VCaP (cell line): ENCODE data around the gene KRT4.

Experiments
- H3K27ac ChIP-seq: fragments of 450-650 bp; 2 replicates; pipeline ENCODE4 v1.5.1; 2017
- TF ChIP-seq, protein P1 (sequence below): fragments of 450-650 bp; conservative IDR thresholded peaks from 2 replicates; pipeline ENCODE4 v1.5.1; 2017; ENCODE audit warnings: mild to moderate bottlenecking, moderate library complexity

Gene KRT4

GRCh38 chr12:52850681-52851080, 36.8 kb upstream of the KRT4 start:
- TF ChIP-seq, protein P1, sequence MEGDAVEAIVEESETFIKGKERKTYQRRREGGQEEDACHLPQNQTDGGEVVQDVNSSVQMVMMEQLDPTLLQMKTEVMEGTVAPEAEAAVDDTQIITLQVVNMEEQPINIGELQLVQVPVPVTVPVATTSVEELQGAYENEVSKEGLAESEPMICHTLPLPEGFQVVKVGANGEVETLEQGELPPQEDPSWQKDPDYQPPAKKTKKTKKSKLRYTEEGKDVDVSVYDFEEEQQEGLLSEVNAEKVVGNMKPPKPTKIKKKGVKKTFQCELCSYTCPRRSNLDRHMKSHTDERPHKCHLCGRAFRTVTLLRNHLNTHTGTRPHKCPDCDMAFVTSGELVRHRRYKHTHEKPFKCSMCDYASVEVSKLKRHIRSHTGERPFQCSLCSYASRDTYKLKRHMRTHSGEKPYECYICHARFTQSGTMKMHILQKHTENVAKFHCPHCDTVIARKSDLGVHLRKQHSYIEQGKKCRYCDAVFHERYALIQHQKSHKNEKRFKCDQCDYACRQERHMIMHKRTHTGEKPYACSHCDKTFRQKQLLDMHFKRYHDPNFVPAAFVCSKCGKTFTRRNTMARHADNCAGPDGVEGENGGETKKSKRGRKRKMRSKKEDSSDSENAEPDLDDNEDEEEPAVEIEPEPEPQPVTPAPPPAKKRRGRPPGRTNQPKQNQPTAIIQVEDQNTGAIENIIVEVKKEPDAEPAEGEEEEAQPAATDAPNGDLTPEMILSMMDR = no peak

DNA sequence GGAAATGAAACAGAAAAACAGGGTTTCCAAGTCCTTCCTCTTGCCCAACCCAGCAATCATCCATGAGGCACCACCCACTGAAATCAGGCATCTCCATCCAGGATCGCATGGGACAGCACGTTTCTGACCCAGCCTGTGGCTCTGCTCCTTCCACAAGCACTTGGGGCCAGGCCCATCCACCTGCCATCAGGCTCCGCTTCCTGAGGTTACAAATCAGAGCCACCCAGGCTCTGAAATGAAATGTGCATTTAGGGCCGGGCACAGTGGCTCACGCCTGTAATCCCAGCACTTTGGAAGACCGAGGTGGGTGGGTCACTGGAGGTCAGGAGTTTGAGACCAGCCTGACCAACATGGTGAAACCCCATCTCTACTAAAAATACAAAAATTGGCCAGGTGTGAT, 35.6 kb upstream of the KRT4 start:
- TF ChIP-seq, protein P1 = no peak

More at GRCh38 chr12:52850681-52851080, 36.8 kb upstream of the KRT4 start:
- no peak overlapping the region for H3K27ac ChIP-seq

DNA sequence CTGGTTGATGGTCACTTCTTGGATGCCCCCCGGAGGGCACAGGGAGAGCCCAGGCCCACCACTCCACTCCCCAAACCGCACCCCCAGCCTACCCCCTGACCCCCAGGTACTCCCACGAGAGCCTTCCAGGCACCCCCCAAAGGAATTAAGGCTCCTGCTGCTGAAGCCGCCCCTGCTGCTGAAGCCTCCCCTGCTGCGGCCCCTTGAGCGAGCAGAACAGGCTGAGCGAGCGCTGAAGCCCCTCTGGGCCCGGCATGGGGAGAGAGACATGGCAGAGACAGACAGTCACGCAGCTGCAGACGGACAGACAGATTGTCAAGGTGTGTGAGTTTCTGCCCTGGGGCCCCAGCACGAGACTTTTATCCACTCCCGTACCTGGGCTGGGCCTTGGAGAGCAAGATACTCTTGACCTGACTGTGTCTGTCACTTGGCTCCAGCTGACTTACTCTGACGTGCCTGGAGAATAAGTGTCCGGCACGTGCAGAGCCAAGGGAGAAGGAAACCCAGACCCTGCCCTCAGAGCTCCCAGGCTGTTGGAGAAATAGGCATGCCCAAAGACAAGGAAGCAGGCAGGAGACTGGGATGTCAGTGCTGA, 34.8 kb upstream of the KRT4 start, which contains the start of gene KRT78:
Gene KRT78 (minus strand): TSS at position 334 of the 595 bp plus-strand sequence. CDS start 64 bp downstream, at position 270.
- TF ChIP-seq, protein P1 = no peak
- H3K27ac ChIP-seq = no peak within 1 kb of the TSS

More for the DNA sequence above, 35.6 kb upstream of the KRT4 start:
- no peak overlapping the region for H3K27ac ChIP-seq

- no peak overlapping the region for H3K27ac ChIP-seq
- TF ChIP-seq, protein P1 = no peak
Measured at GRCh38 chr12:52847335-52848102, 33.6 kb upstream of the KRT4 start.

DNA sequence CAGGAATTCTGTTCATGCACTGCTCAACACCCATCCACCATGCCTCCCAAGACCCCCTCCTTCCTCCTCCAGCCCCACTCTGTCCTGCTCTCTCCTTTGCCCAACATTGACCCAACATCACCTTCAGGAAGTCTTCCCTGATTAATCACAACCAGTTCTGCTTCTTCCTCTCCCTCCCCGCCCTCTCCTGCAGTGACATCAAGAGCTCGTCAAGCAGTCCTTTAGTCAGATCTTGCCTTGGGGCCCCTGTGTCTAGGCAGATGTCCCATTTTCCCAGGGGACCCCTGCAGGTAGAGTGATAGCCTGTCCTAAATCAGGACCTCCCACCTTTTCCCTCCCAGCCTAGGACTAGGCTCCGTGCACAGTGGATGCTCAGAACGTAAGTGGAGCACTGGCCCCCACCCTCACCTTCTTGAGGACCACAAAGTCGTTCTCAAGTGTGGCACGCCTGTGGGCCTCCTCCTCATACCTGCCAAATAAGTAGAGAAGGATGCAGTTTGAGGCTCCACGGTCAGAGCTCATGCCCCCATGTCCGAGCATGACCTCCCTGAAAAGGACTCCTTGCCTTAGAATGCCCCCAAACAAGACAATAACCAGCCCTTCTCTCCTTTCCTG, 32.5 kb upstream of the KRT4 start:
- TF ChIP-seq, protein P1 = no peak
- H3K27ac ChIP-seq = no peak overlapping the region

- no peak overlapping the region for H3K27ac ChIP-seq
- TF ChIP-seq, protein P1 = no peak
Measured at GRCh38 chr12:52845946-52846345, 32.0 kb upstream of the KRT4 start.

DNA sequence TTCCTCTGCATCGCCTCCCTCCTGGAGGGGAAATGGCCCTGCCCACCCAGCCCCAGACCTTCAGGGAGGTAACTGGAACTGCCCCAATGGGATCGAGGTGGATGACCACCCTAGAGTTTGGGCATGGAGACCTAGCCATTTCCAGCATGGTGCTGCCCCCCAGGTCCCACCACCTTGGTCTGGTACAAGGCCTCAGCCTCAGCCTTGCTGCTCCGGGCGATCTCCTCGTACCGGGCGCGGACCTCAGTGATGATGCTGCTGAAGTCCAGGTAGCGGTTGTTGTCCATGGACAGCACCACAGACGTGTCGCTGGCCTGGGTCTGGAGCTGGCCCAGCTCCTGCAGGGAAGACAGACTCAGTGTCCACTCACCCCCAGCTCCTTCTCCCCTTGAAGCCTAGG, 30.5 kb upstream of the KRT4 start:
- H3K27ac ChIP-seq = no peak overlapping the region
- TF ChIP-seq, protein P1 = no peak
